DND-41 (cell line): ENCODE results near the gene NLGN1.

Experiments used
- CTCF ChIP-seq: IDR thresholded peaks from 2 replicates; pipeline ENCODE4 v1.5.1; 2012; ENCODE audit warnings: borderline replicate concordance, low read length, moderate library complexity, mild to moderate bottlenecking; ENCODE audit not compliant: poor library complexity, severe bottlenecking; ENCODE audit errors: extremely low read depth
- EZH2 ChIP-seq: IDR thresholded peaks from 3 replicates; pipeline ENCODE4 v1.6.1; 2012; ENCODE audit warnings: borderline replicate concordance, low read depth, mild to moderate bottlenecking, moderate library complexity, low read length, inconsistent platforms; ENCODE audit not compliant: severe bottlenecking

- TF ChIP-seq CTCF (no peak), EZH2 (no peak)
Observed at GRCh38 chr3:173869766-173870165, 472.2 kb downstream of the NLGN1 start.
